WTC11 (cell line): Measurements from ENCODE around the gene DNAH7. TPM values are rescaled to one million over a fixed set of nuclear protein-coding genes. Genes with fewer than 3 reads are reported as not detected.

Source experiments
- ATAC-seq: fragments of 200-7000 bp; cut with Tn5 transposase; 2 replicates; pipeline ENCODE4 v1.10.0; 2021; ENCODE audit warnings: mild to moderate bottlenecking, moderate library complexity
- CTCF ChIA-PET: fragments of 300-600 bp; sonication (Branson Sonifier 250); formaldehyde crosslinking; loops from one replicate; lab custom pipeline; 2021; ENCODE audit warnings: antibody characterized with exemption; lab: Charles Lee
- POLR2A ChIA-PET: fragments of 350-600 bp; sonication (Branson Sonifier 250); formaldehyde crosslinking; loops from one replicate; lab custom pipeline; 2021; ENCODE audit warnings: antibody characterized with exemption; lab: Charles Lee
- DNase-seq: peaks from one replicate; pipeline ENCODE4 v3.0.0; 2021; ENCODE audit warnings: low spot score
- H3K27ac Mint-ChIP-seq: 2 replicates; pipeline ENCODE4 v1.8.0; 2021; ENCODE audit warnings: mixed read lengths
- H3K27me3 Mint-ChIP-seq: 2 replicates; pipeline ENCODE4 v1.8.0; 2021; ENCODE audit warnings: low read depth, mild to moderate bottlenecking, moderate library complexity, mixed read lengths
- H3K36me3 Mint-ChIP-seq: 2 replicates; pipeline ENCODE4 v1.8.0; 2021; ENCODE audit warnings: mixed read lengths
- H3K4me1 Mint-ChIP-seq: 2 replicates; pipeline ENCODE4 v1.8.0; 2022; ENCODE audit warnings: mixed read lengths
- H3K4me3 Mint-ChIP-seq: 2 replicates; pipeline ENCODE4 v1.8.0; 2021; ENCODE audit warnings: mild to moderate bottlenecking, moderate library complexity, mixed read lengths
- H3K9me3 Mint-ChIP-seq: 2 replicates; pipeline ENCODE4 v1.8.0; 2021; ENCODE audit warnings: mixed read lengths
- CREM ChIP-seq: sonication (generic); formaldehyde crosslinking; IDR thresholded peaks from 2 replicates; pipeline ENCODE4 v1.8.1; 2022; ENCODE audit warnings: mild to moderate bottlenecking, missing genetic modification reagents, moderate library complexity
- ERG ChIP-seq: fragments of 250-450 bp; sonication (Bioruptor Pico); IDR thresholded peaks from 2 replicates; pipeline ENCODE4 v1.8.0; 2021; ENCODE audit warnings: mild to moderate bottlenecking
- ESRRA ChIP-seq: sonication (generic); formaldehyde crosslinking; IDR thresholded peaks from 2 replicates; pipeline ENCODE4 v1.8.1; 2022; ENCODE audit warnings: mild to moderate bottlenecking, missing genetic modification reagents, borderline replicate concordance
- FOXJ3 ChIP-seq: sonication (generic); formaldehyde crosslinking; IDR thresholded peaks from 2 replicates; pipeline ENCODE4 v1.9.0; 2021; ENCODE audit warnings: missing genetic modification reagents, mild to moderate bottlenecking, borderline replicate concordance
- FOXK1 ChIP-seq: sonication (generic); formaldehyde crosslinking; IDR thresholded peaks from 2 replicates; pipeline ENCODE4 v1.8.0; 2022; ENCODE audit warnings: mild to moderate bottlenecking, moderate library complexity, missing genetic modification reagents
- HMGA2 ChIP-seq: fragments of 250-450 bp; sonication (Bioruptor Pico); IDR thresholded peaks from 2 replicates; pipeline ENCODE4 v1.4.0; 2021; ENCODE audit warnings: mild to moderate bottlenecking, moderate library complexity
- IRF1 ChIP-seq: sonication (generic); formaldehyde crosslinking; IDR thresholded peaks from 2 replicates; pipeline ENCODE4 v1.8.0; 2023; ENCODE audit warnings: missing genetic modification reagents
- NFE2L1 ChIP-seq: sonication (generic); formaldehyde crosslinking; IDR thresholded peaks from 2 replicates; pipeline ENCODE4 v1.8.1; 2023; ENCODE audit warnings: missing genetic modification reagents
- RORB ChIP-seq: fragments of 250-450 bp; sonication (Bioruptor Pico); IDR thresholded peaks from 2 replicates; pipeline ENCODE4 v1.9.0; 2021; ENCODE audit warnings: mild to moderate bottlenecking
- TCF7 ChIP-seq: sonication (generic); formaldehyde crosslinking; IDR thresholded peaks from 2 replicates; pipeline ENCODE4 v1.8.0; 2022; ENCODE audit warnings: mild to moderate bottlenecking, low read depth, missing genetic modification reagents, moderate library complexity
- TEAD4 ChIP-seq: sonication (generic); formaldehyde crosslinking; IDR thresholded peaks from 2 replicates; pipeline ENCODE4 v1.8.0; 2022; ENCODE audit warnings: mild to moderate bottlenecking, missing genetic modification reagents
- ZNF396 ChIP-seq: fragments of 250-450 bp; sonication (Bioruptor Pico); IDR thresholded peaks from 2 replicates; pipeline ENCODE4 v1.8.0; 2021; ENCODE audit warnings: mild to moderate bottlenecking, moderate library complexity, borderline replicate concordance
- total RNA-seq: library from RNA; stranded (reverse); gene quantifications from 3 replicates; pipeline ENCODE4 v1.2.3, GENCODE V29; 2021
- TF ChIP-seq, protein P1 (sequence below): sonication (generic); formaldehyde crosslinking; IDR thresholded peaks from 2 replicates; pipeline ENCODE4 v1.8.1; 2023; ENCODE audit warnings: mild to moderate bottlenecking, moderate library complexity, missing genetic modification reagents
- TF ChIP-seq, protein P2 (sequence below): sonication (generic); formaldehyde crosslinking; IDR thresholded peaks from 2 replicates; pipeline ENCODE4 v1.8.0; 2023; ENCODE audit warnings: mild to moderate bottlenecking, missing genetic modification reagents
- TF ChIP-seq, protein P3 (sequence below): sonication (generic); formaldehyde crosslinking; IDR thresholded peaks from 2 replicates; pipeline ENCODE4 v1.8.0; 2022; ENCODE audit warnings: mild to moderate bottlenecking, missing genetic modification reagents
- TF ChIP-seq, protein P4 (sequence below): sonication (generic); formaldehyde crosslinking; IDR thresholded peaks from 2 replicates; pipeline ENCODE4 v1.8.0; 2022; ENCODE audit warnings: mild to moderate bottlenecking, missing genetic modification reagents
- TF ChIP-seq, protein P5 (sequence below): fragments of 200-600 bp; IDR thresholded peaks from 2 replicates; pipeline ENCODE4 v1.8.0; 2022; ENCODE audit warnings: antibody characterized with exemption
- TF ChIP-seq, protein P6 (sequence below): fragments of 250-450 bp; sonication (Bioruptor Pico); IDR thresholded peaks from 2 replicates; pipeline ENCODE4 v1.9.0; 2021; ENCODE audit warnings: mild to moderate bottlenecking

DNAH7 gene
- total RNA-seq, 1 experiment from 2014 or later: 0.04 TPM

DNA sequence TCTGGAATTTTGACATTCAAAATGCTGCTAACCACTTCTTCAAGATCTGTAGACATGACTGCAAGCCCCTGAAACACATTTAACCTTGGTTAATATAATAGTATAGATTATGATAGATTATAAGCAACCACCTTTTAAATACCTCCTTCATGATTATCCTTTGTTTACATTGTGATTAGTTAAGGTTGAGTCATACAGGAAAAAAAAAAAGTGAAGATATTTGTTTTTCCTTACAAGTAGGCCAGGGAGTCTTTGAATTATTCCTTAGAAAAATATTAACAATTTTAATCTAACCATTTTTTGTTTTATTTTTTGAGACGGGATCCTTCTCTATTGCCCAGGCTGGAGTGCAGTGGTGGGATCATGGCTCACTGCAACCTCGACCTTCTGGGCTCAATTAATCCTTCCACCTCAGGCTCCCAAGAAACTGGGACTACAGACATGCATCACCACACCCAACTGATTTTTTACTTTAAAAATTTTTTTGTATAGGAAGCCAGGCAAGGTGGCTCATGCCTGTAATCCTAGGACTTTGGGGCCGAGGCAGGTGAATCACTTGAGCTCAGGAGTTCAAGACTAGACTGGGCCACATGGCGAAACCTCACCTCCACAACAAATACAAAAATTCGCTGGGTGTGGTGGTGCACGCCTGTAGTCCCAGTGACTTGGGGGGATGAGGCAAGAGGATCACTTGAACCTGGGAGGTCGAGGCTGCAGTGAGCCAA is 312.3 kb downstream of the DNAH7 start:
- peaks cover 11% of the 10 kb centered on the region; the same call in 1 of the 2 replicates for H3K4me1 Mint-ChIP-seq
- no peaks in the 10 kb centered on the region for H3K27me3 Mint-ChIP-seq
- H3K36me3 Mint-ChIP-seq: no peaks in the 10 kb centered on the region
- no peaks in the 10 kb centered on the region for H3K9me3 Mint-ChIP-seq
- TF ChIP-seq CREM (CRISPR knock-in tag): no peak
- TF ChIP-seq, protein P1, sequence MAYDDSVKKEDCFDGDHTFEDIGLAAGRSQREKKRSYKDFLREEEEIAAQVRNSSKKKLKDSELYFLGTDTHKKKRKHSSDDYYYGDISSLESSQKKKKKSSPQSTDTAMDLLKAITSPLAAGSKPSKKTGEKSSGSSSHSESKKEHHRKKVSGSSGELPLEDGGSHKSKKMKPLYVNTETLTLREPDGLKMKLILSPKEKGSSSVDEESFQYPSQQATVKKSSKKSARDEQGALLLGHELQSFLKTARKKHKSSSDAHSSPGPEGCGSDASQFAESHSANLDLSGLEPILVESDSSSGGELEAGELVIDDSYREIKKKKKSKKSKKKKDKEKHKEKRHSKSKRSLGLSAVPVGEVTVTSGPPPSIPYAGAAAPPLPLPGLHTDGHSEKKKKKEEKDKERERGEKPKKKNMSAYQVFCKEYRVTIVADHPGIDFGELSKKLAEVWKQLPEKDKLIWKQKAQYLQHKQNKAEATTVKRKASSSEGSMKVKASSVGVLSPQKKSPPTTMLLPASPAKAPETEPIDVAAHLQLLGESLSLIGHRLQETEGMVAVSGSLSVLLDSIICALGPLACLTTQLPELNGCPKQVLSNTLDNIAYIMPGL (CRISPR knock-in tag): no peak
- no peak for TF ChIP-seq IRF1
- no peak for TF ChIP-seq FOXK1 (CRISPR knock-in tag)
- TF ChIP-seq, protein P2, sequence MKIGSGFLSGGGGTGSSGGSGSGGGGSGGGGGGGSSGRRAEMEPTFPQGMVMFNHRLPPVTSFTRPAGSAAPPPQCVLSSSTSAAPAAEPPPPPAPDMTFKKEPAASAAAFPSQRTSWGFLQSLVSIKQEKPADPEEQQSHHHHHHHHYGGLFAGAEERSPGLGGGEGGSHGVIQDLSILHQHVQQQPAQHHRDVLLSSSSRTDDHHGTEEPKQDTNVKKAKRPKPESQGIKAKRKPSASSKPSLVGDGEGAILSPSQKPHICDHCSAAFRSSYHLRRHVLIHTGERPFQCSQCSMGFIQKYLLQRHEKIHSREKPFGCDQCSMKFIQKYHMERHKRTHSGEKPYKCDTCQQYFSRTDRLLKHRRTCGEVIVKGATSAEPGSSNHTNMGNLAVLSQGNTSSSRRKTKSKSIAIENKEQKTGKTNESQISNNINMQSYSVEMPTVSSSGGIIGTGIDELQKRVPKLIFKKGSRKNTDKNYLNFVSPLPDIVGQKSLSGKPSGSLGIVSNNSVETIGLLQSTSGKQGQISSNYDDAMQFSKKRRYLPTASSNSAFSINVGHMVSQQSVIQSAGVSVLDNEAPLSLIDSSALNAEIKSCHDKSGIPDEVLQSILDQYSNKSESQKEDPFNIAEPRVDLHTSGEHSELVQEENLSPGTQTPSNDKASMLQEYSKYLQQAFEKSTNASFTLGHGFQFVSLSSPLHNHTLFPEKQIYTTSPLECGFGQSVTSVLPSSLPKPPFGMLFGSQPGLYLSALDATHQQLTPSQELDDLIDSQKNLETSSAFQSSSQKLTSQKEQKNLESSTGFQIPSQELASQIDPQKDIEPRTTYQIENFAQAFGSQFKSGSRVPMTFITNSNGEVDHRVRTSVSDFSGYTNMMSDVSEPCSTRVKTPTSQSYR (CRISPR knock-in tag): no peak
- no peak for TF ChIP-seq FOXJ3 (CRISPR knock-in tag)
- H3K27ac Mint-ChIP-seq: no peak overlapping the region
- no peak for ATAC-seq
- H3K4me3 Mint-ChIP-seq: no peak overlapping the region
- DNase-seq: no peak
- POLR2A ChIA-PET: no interaction called here
- CTCF ChIA-PET: interaction anchor here (0.7 kb wide), 1 partner anchor 96 kb away, joined by 3 read pairs; no protein-coding TSS in a partner anchor

- CTCF ChIA-PET: no interaction called here
- peaks cover 68% of the 10 kb centered on the region for H3K36me3 Mint-ChIP-seq
- POLR2A ChIA-PET: no interaction called here
- TF ChIP-seq RORB (CRISPR knock-in tag) (no peak), ERG (CRISPR knock-in tag) (no peak), TCF7 (CRISPR knock-in tag) (no peak), TEAD4 (CRISPR knock-in tag) (no peak), ESRRA (CRISPR knock-in tag) (no peak), CREM (CRISPR knock-in tag) (no peak), NFE2L1 (CRISPR knock-in tag) (no peak), HMGA2 (CRISPR knock-in tag) (no peak), ZNF396 (CRISPR knock-in tag) (no peak)
- TF ChIP-seq, protein P3, sequence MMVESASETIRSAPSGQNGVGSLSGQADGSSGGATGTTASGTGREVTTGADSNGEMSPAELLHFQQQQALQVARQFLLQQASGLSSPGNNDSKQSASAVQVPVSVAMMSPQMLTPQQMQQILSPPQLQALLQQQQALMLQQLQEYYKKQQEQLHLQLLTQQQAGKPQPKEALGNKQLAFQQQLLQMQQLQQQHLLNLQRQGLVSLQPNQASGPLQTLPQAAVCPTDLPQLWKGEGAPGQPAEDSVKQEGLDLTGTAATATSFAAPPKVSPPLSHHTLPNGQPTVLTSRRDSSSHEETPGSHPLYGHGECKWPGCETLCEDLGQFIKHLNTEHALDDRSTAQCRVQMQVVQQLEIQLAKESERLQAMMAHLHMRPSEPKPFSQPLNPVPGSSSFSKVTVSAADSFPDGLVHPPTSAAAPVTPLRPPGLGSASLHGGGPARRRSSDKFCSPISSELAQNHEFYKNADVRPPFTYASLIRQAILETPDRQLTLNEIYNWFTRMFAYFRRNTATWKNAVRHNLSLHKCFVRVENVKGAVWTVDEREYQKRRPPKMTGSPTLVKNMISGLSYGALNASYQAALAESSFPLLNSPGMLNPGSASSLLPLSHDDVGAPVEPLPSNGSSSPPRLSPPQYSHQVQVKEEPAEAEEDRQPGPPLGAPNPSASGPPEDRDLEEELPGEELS: no peak
- TF ChIP-seq, protein P4, sequence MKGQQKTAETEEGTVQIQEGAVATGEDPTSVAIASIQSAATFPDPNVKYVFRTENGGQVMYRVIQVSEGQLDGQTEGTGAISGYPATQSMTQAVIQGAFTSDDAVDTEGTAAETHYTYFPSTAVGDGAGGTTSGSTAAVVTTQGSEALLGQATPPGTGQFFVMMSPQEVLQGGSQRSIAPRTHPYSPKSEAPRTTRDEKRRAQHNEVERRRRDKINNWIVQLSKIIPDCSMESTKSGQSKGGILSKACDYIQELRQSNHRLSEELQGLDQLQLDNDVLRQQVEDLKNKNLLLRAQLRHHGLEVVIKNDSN (CRISPR knock-in tag): no peak
- TF ChIP-seq, protein P5, sequence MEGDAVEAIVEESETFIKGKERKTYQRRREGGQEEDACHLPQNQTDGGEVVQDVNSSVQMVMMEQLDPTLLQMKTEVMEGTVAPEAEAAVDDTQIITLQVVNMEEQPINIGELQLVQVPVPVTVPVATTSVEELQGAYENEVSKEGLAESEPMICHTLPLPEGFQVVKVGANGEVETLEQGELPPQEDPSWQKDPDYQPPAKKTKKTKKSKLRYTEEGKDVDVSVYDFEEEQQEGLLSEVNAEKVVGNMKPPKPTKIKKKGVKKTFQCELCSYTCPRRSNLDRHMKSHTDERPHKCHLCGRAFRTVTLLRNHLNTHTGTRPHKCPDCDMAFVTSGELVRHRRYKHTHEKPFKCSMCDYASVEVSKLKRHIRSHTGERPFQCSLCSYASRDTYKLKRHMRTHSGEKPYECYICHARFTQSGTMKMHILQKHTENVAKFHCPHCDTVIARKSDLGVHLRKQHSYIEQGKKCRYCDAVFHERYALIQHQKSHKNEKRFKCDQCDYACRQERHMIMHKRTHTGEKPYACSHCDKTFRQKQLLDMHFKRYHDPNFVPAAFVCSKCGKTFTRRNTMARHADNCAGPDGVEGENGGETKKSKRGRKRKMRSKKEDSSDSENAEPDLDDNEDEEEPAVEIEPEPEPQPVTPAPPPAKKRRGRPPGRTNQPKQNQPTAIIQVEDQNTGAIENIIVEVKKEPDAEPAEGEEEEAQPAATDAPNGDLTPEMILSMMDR: no peak
- TF ChIP-seq, protein P6, sequence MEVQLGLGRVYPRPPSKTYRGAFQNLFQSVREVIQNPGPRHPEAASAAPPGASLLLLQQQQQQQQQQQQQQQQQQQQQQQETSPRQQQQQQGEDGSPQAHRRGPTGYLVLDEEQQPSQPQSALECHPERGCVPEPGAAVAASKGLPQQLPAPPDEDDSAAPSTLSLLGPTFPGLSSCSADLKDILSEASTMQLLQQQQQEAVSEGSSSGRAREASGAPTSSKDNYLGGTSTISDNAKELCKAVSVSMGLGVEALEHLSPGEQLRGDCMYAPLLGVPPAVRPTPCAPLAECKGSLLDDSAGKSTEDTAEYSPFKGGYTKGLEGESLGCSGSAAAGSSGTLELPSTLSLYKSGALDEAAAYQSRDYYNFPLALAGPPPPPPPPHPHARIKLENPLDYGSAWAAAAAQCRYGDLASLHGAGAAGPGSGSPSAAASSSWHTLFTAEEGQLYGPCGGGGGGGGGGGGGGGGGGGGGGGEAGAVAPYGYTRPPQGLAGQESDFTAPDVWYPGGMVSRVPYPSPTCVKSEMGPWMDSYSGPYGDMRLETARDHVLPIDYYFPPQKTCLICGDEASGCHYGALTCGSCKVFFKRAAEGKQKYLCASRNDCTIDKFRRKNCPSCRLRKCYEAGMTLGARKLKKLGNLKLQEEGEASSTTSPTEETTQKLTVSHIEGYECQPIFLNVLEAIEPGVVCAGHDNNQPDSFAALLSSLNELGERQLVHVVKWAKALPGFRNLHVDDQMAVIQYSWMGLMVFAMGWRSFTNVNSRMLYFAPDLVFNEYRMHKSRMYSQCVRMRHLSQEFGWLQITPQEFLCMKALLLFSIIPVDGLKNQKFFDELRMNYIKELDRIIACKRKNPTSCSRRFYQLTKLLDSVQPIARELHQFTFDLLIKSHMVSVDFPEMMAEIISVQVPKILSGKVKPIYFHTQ (CRISPR knock-in tag): no peak
These were observed 327.4 kb downstream of the DNAH7 start for GRCh38 chr2:195741191-195741590.

More at GRCh38 chr2:195741191-195741590, 327.4 kb downstream of the DNAH7 start:
- peaks cover 49% of the 10 kb centered on the region for H3K9me3 Mint-ChIP-seq
- peaks cover 4% of the 10 kb centered on the region; the same call in 1 of the 2 replicates for H3K27me3 Mint-ChIP-seq
- H3K27ac Mint-ChIP-seq: no peak overlapping the region
- DNase-seq: no peak
- no peak overlapping the region for H3K4me3 Mint-ChIP-seq
- H3K4me1 Mint-ChIP-seq: no peaks in the 10 kb centered on the region
- ATAC-seq: no peak
